Suprapubic skin (tissue), 4 donors: ENCODE results near the gene PACRG.

Experiments
- CTCF ChIP-seq, 2 donors: fragments of 200-600 bp in 1 of 2; fragments of 450-650 bp in 1 of 2; sonication (generic) in 1 of 2; IDR thresholded peaks; one replicate each; pipeline ENCODE4 v1.5.1; 2016 to 2019; ENCODE audit warnings: antibody characterized with exemption in 2 of 2, mild to moderate bottlenecking in 1 of 2, moderate library complexity in 1 of 2
- EP300 ChIP-seq: sonication (generic); formaldehyde crosslinking; IDR thresholded peaks from one replicate; pipeline ENCODE4 v1.6.1; 2017; ENCODE audit warnings: antibody characterized with exemption
- POLR2A ChIP-seq, 2 donors: fragments of 450-650 bp; IDR thresholded peaks; one replicate each; pipeline ENCODE4 v1.6.1; 2017; ENCODE audit warnings: antibody characterized with exemption in 2 of 2, mild to moderate bottlenecking in 2 of 2, moderate library complexity in 2 of 2
- POLR2AphosphoS5 ChIP-seq, 3 donors: sonication (generic); formaldehyde crosslinking; IDR thresholded peaks; one replicate each; pipeline ENCODE4 v1.6.1; 2017; ENCODE audit warnings: antibody characterized with exemption in 3 of 3

- TF ChIP-seq POLR2AphosphoS5 (IDR thresholded peaks at IDR 0.05) (no peak), CTCF (IDR thresholded peaks at IDR 0.05) (no peak), EP300 (no peak), POLR2A (IDR thresholded peaks at IDR 0.05) (no peak)
Measured at GRCh38 chr6:163252061-163252591, 524.4 kb downstream of the PACRG start.
